GM23338 (cell line): ENCODE results near the gene CH25H. TPM values are rescaled to one million over a fixed set of nuclear protein-coding genes. Genes with fewer than 3 reads are reported as not detected.

ENCODE experiments used
- ATAC-seq: fragments of 200-7000 bp; cut with Tn5 transposase; 3 replicates; pipeline ENCODE4 v1.9.1; 2020
- DNase-seq: peaks from one replicate; pipeline ENCODE4 v3.0.0-alpha.2; 2015; ENCODE audit warnings: low spot score
- H2AFZ ChIP-seq: fragments of 200-600 bp; sonication (generic); 2 replicates; pipeline ENCODE4 v1.8.0; 2016; ENCODE audit warnings: antibody characterized with exemption, mild to moderate bottlenecking, moderate library complexity
- H3F3A ChIP-seq: fragments of 200-600 bp; sonication (generic); replicated peaks from 2 replicates; pipeline ENCODE4 v1.8.0; 2017; ENCODE audit warnings: antibody characterized with exemption, mixed run types, low read depth
- H3K27ac ChIP-seq: fragments of 200-600 bp; sonication (generic); 2 replicates; pipeline ENCODE4 v1.6.1; 2016; ENCODE audit warnings: low read depth
- H3K27me3 ChIP-seq: fragments of 200-600 bp; sonication (generic); 2 replicates; pipeline ENCODE4 v1.8.0; 2016; ENCODE audit warnings: mild to moderate bottlenecking, mixed run types, moderate library complexity; ENCODE audit not compliant: insufficient read depth
- H3K36me3 ChIP-seq: fragments of 200-600 bp; sonication (generic); 2 replicates; pipeline ENCODE4 v1.8.0; 2016; ENCODE audit warnings: mild to moderate bottlenecking; ENCODE audit not compliant: insufficient read depth
- H3K4me1 ChIP-seq: fragments of 200-600 bp; sonication (generic); 2 replicates; pipeline ENCODE4 v1.8.0; 2016; ENCODE audit warnings: mild to moderate bottlenecking, moderate library complexity; ENCODE audit not compliant: insufficient read depth
- H3K4me2 ChIP-seq: fragments of 200-600 bp; sonication (generic); 2 replicates; pipeline ENCODE4 v1.7.1; 2017; ENCODE audit warnings: mixed run types
- H3K4me3 ChIP-seq: fragments of 200-600 bp; sonication (generic); 2 replicates; pipeline ENCODE4 v1.6.1; 2016; ENCODE audit warnings: mixed run types
- H3K79me2 ChIP-seq: fragments of 200-600 bp; sonication (generic); replicated peaks from 2 replicates; pipeline ENCODE4 v1.8.0; 2017; ENCODE audit warnings: mild to moderate bottlenecking; ENCODE audit not compliant: insufficient read depth
- H3K9me2 ChIP-seq: fragments of 200-600 bp; sonication (generic); 2 replicates; pipeline ENCODE4 v1.8.0; 2017; ENCODE audit not compliant: insufficient read depth
- H4K20me1 ChIP-seq: fragments of 200-600 bp; sonication (generic); replicated peaks from 2 replicates; pipeline ENCODE4 v1.8.0; 2017; ENCODE audit warnings: mild to moderate bottlenecking; ENCODE audit not compliant: insufficient read depth
- H3K27ac Mint-ChIP-seq: 2 replicates; pipeline ENCODE4 v1.8.0; 2020; ENCODE audit warnings: inconsistent platforms, mild to moderate bottlenecking, moderate library complexity, mixed read lengths
- H3K27me3 Mint-ChIP-seq: 3 replicates; pipeline ENCODE4 v1.8.0; 2022; ENCODE audit warnings: low read depth, mild to moderate bottlenecking, moderate library complexity, mixed read lengths, inconsistent platforms; ENCODE audit not compliant: insufficient read depth, poor library complexity
- H3K36me3 Mint-ChIP-seq: 3 replicates; pipeline ENCODE4 v1.8.0; 2021; ENCODE audit warnings: low read depth, mild to moderate bottlenecking, inconsistent platforms, moderate library complexity, mixed read lengths
- H3K4me1 Mint-ChIP-seq: 3 replicates; pipeline ENCODE4 v1.8.0; 2020; ENCODE audit warnings: mild to moderate bottlenecking, inconsistent platforms, mixed read lengths
- H3K4me3 Mint-ChIP-seq: 3 replicates; pipeline ENCODE4 v1.8.0; 2021; ENCODE audit warnings: moderate library complexity, mild to moderate bottlenecking, inconsistent platforms, mixed read lengths
- H3K9me3 Mint-ChIP-seq: 3 replicates; pipeline ENCODE4 v1.8.0; 2020; ENCODE audit warnings: moderate library complexity, mild to moderate bottlenecking, inconsistent platforms, mixed read lengths
- EZH2 ChIP-seq: fragments of 200-600 bp; sonication (generic); IDR thresholded peaks from one replicate; pipeline ENCODE4 v1.8.0; 2017; ENCODE audit warnings: antibody characterized with exemption, mild to moderate bottlenecking, low read depth; ENCODE audit not compliant: unreplicated experiment
- JUNB ChIP-seq: IDR thresholded peaks from one replicate; pipeline ENCODE4 v1.6.1; 2016; ENCODE audit warnings: antibody characterized with exemption; ENCODE audit not compliant: unreplicated experiment
- POLR2AphosphoS5 ChIP-seq: IDR thresholded peaks from 2 replicates; pipeline ENCODE4 v1.6.1; 2016; ENCODE audit warnings: antibody characterized with exemption, low read depth
- STAT1 ChIP-seq: IDR thresholded peaks from one replicate; pipeline ENCODE4 v1.6.1; 2016; ENCODE audit warnings: antibody characterized with exemption; ENCODE audit not compliant: unreplicated experiment
- ZNF331 ChIP-seq: fragments of 250-450 bp; sonication (Bioruptor Pico); IDR thresholded peaks from 2 replicates; pipeline ENCODE4 v1.5.0; 2020; ENCODE audit warnings: low read depth, mild to moderate bottlenecking, moderate library complexity
- ZNF462 ChIP-seq: fragments of 250-450 bp; sonication (Bioruptor Pico); IDR thresholded peaks from 2 replicates; pipeline ENCODE4 v1.5.0; 2020; ENCODE audit warnings: mild to moderate bottlenecking, moderate library complexity
- polyA plus RNA-seq: library from polyadenylated mRNA; unstranded; fragments of >200 nt; fragmentation: Nextera tagmentation; extraction: Ambion mirVana; gene quantifications from 2 replicates; pipeline ENCODE4 v1.2.1, GENCODE V29; 2016
- total RNA-seq: library from RNA; depleted of rRNA; stranded (reverse); fragments of >200 nt; shearing (Covaris generic); gene quantifications from 2 replicates; pipeline ENCODE4 v1.2.3, GENCODE V29; 2014

The CH25H gene
- total and polyA plus RNA-seq, 2 experiments from 2014 or later: 1.3 to 1.7 TPM

GRCh38 chr10:89228962-89229361 lies 21.8 kb upstream of the CH25H start:
- no peaks in the 10 kb centered on the region for H3K79me2 ChIP-seq
- no peak overlapping the region for H3K27ac Mint-ChIP-seq

More at GRCh38 chr10:89228962-89229361, 21.8 kb upstream of the CH25H start:
- H3K9me3 Mint-ChIP-seq: peaks cover 17% of the 10 kb centered on the region
- DNase-seq: no peak
- no peaks in the 10 kb centered on the region for H3K27me3 ChIP-seq
- peaks cover 13% of the 10 kb centered on the region; the same call in 2 of the 3 replicates for H3K4me1 Mint-ChIP-seq
- H3K9me2 ChIP-seq: no peaks in the 10 kb centered on the region; the same call in 1 of the 2 replicates
- no peak overlapping the region for H2AFZ ChIP-seq
- peaks cover 3% of the 10 kb centered on the region for H3K27me3 Mint-ChIP-seq
- no peak overlapping the region for H3K27ac ChIP-seq
- ATAC-seq: no peak
- H3K4me3 Mint-ChIP-seq: no peak overlapping the region
- H3K4me2 ChIP-seq: no peak overlapping the region
- H3F3A ChIP-seq: no peaks in the 10 kb centered on the region
- H3K4me3 ChIP-seq: no peak overlapping the region
- no peaks in the 10 kb centered on the region for H4K20me1 ChIP-seq
- H3K36me3 Mint-ChIP-seq: peaks cover 42% of the 10 kb centered on the region
- TF ChIP-seq EZH2 (no peak), ZNF331 (no peak), STAT1 (no peak), ZNF462 (CRISPR knock-in tag) (no peak), JUNB (no peak), POLR2AphosphoS5 (no peak)
- H3K36me3 ChIP-seq: peaks cover 34% of the 10 kb centered on the region
- no peaks in the 10 kb centered on the region for H3K4me1 ChIP-seq
